VCaP (cell line): ENCODE measurements around the gene PNO1.

Experiments used
- H3K27ac ChIP-seq: fragments of 450-650 bp; 2 replicates; pipeline ENCODE4 v1.5.1; 2017
- TF ChIP-seq, protein P1 (sequence below): fragments of 450-650 bp; conservative IDR thresholded peaks from 2 replicates; pipeline ENCODE4 v1.5.1; 2017; ENCODE audit warnings: mild to moderate bottlenecking, moderate library complexity

Gene PNO1

DNA sequence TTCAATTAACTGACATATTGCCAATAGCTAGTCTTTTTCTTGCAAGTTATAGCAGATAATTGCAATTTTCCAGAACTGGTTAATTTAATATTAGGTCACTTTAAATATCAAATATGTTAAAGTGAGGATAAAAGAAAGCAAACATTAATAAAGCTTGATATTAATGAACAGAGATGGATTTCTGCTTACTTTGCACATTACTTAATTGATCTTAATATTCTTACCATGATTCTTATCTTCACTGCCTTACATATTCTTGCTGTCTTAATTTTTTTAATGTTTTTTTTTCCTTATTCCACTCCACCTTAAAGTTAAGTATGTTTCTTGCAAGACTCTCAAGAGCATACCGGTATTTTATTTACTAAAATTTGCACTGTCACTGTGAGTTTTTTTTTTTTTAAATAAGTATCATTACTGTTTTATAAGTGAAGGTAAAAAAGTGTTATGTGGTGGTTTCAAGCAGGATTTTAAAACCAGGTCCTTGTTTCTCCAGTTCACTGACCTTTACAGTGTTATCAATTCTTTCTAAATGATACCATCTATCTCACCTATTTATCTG, 60.7 kb downstream of the PNO1 start:
- TF ChIP-seq, protein P1, sequence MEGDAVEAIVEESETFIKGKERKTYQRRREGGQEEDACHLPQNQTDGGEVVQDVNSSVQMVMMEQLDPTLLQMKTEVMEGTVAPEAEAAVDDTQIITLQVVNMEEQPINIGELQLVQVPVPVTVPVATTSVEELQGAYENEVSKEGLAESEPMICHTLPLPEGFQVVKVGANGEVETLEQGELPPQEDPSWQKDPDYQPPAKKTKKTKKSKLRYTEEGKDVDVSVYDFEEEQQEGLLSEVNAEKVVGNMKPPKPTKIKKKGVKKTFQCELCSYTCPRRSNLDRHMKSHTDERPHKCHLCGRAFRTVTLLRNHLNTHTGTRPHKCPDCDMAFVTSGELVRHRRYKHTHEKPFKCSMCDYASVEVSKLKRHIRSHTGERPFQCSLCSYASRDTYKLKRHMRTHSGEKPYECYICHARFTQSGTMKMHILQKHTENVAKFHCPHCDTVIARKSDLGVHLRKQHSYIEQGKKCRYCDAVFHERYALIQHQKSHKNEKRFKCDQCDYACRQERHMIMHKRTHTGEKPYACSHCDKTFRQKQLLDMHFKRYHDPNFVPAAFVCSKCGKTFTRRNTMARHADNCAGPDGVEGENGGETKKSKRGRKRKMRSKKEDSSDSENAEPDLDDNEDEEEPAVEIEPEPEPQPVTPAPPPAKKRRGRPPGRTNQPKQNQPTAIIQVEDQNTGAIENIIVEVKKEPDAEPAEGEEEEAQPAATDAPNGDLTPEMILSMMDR: no peak
- H3K27ac ChIP-seq: no peak overlapping the region

DNA sequence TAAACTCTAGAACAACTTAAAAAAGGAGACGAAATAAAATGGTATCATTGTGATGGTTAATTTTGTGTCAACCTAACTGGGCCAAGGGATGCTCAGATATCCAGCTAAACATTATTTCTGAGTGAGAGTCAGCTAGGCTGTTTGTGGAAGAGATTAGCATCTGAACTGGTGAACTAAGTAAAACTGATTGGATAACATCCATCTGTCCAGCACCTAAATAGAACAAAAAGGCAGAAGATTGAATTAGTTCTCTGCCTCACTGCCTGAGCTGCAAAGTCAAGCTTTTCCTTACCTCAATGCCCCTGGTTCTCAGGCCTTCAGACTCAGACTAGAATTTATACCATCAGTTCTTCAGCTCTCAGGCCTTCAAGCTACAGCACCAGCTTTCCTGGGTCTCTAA, 64.6 kb downstream of the PNO1 start:
- peak overlapping the region; percentile 20 for H3K27ac ChIP-seq
- TF ChIP-seq, protein P1: no peak

DNA sequence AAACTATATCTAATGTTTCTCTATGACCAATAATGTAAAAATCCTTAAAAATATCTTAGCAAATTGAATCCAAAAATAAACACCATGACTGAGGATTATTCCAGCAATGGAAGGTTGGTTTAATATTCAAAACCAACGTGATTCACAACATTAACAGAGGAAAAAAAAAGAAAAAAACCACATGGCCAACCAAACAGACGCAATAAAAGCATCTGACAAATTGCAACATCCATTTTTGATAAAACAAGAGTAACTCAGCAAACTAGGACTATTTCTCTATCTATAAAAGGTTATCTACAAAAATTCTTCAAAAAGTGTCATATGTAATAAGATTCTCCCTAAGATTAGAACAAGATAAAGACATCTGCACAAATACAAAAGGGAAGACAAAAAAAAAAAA, 65.7 kb downstream of the PNO1 start:
- H3K27ac ChIP-seq: no peak overlapping the region
- TF ChIP-seq, protein P1: no peak

DNA sequence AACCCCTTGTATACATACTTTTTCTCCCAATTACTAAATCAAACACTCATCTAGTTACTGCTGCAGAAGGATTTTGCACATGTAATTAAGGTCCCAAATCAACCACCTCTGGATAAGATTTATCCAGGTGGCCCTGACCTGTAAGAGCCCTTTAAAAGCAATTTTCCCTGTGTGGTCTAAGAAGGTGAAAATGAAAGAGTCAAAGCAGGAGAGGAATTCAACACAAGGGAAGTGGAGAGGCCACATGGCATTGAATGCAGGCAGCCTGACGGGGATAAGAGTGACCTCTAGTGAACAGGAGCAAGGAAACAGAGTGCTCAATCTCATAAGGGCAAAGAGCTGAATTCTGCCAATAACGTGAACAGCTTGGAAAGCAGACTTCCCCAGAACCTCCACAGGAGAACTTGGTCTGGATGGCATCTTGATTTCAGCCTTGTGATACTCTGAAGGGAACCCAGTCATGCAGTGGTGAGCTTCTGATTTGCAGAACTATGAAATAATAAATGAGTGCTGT, 67.5 kb downstream of the PNO1 start:
- no peak overlapping the region for H3K27ac ChIP-seq
- TF ChIP-seq, protein P1: peak; percentile 64
